MG63 (cell line): ENCODE measurements around the gene TANGO2. TPM values are rescaled to one million over a fixed set of nuclear protein-coding genes. Genes with fewer than 3 reads are reported as not detected.
A peak's percentile ranks its signal among the peaks of the same experiment; 100 is the strongest.

Experiments
- DNase-seq: peaks from one replicate; pipeline ENCODE4 v3.0.0-alpha.2; 2020
- H3K27me3 ChIP-seq: fragments of 250-450 bp; sonication (Bioruptor Pico); 2 replicates; pipeline ENCODE4 v1.5.1; 2020; ENCODE audit warnings: mild to moderate bottlenecking, moderate library complexity
- H3K36me3 ChIP-seq: fragments of 250-450 bp; sonication (Bioruptor Pico); 2 replicates; pipeline ENCODE4 v1.5.1; 2020; ENCODE audit warnings: mild to moderate bottlenecking, moderate library complexity
- H3K4me3 ChIP-seq: fragments of 250-450 bp; sonication (Bioruptor Pico); 2 replicates; pipeline ENCODE4 v1.5.1; 2020; ENCODE audit warnings: mild to moderate bottlenecking, moderate library complexity
- H3K9me3 ChIP-seq: fragments of 250-450 bp; sonication (Bioruptor Pico); 2 replicates; pipeline ENCODE4 v1.5.1; 2020; ENCODE audit warnings: mild to moderate bottlenecking, moderate library complexity
- total RNA-seq: library from RNA; depleted of rRNA; stranded (reverse); fragments of >200 nt; shearing (Covaris generic); gene quantifications from 2 replicates; pipeline ENCODE4 v1.2.3, GENCODE V29; 2014; ENCODE audit warnings: low replicate concordance; rRNA removed

Gene TANGO2
- total RNA-seq: 21.0 and 54.2 TPM in 2 replicates

GRCh38 chr22:20020533-20021195 lies at the start of gene TANGO2:
Gene TANGO2 (plus strand): TSS chr22:20021110. CDS start chr22:20036799, 15,689 bp downstream.
- Histone ChIP-seq H3K27me3 (peaks cover 7% of the 10 kb centered on the region), H3K4me3 (peak within 1 kb of the TSS; percentile 80), H3K36me3 (peaks cover 5% of the 10 kb centered on the region; the same call in 1 of the 2 replicates), H3K9me3 (no peaks in the 10 kb centered on the region)
- DNase-seq: peak; percentile 91

GRCh38 chr22:19971276-19972124 lies 49.4 kb upstream of the TANGO2 start:
- no peaks in the 10 kb centered on the region for H3K9me3 ChIP-seq
- no peak overlapping the region for H3K4me3 ChIP-seq
- no peak for DNase-seq
- no peaks in the 10 kb centered on the region for H3K27me3 ChIP-seq
- peaks cover 4% of the 10 kb centered on the region; the same call in 1 of the 2 replicates for H3K36me3 ChIP-seq

DNA sequence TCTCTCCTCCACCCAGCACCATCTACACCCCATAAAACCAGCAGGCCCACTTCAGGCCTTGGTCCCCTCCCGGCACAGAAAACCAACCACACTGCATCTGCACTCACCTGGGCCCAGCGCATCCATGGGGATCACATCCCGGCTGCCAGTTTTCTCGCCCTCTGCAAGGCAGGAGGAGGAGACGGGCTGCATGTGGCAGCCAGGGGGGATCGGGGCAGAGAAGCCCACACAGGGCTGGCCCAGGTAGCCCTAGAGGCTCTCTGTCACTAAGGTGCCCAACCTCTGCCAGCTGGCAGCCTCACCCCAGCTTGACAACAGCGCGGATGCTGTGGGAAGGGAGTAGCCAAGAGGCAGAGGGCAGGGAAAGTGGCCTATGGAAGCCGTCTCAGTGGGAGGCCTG lies 48.7 kb upstream of the TANGO2 start:
- Histone ChIP-seq H3K27me3 (no peaks in the 10 kb centered on the region), H3K4me3 (no peak overlapping the region), H3K9me3 (no peaks in the 10 kb centered on the region), H3K36me3 (peaks cover 4% of the 10 kb centered on the region; the same call in 1 of the 2 replicates)
- no peak for DNase-seq

- Histone ChIP-seq H3K27me3 (no peaks in the 10 kb centered on the region), H3K4me3 (no peak overlapping the region), H3K9me3 (no peaks in the 10 kb centered on the region), H3K36me3 (no peaks in the 10 kb centered on the region; the same call in 1 of the 2 replicates)
- DNase-seq: no peak
Measured at GRCh38 chr22:19972652-19973550, 48.0 kb upstream of the TANGO2 start.

DNA sequence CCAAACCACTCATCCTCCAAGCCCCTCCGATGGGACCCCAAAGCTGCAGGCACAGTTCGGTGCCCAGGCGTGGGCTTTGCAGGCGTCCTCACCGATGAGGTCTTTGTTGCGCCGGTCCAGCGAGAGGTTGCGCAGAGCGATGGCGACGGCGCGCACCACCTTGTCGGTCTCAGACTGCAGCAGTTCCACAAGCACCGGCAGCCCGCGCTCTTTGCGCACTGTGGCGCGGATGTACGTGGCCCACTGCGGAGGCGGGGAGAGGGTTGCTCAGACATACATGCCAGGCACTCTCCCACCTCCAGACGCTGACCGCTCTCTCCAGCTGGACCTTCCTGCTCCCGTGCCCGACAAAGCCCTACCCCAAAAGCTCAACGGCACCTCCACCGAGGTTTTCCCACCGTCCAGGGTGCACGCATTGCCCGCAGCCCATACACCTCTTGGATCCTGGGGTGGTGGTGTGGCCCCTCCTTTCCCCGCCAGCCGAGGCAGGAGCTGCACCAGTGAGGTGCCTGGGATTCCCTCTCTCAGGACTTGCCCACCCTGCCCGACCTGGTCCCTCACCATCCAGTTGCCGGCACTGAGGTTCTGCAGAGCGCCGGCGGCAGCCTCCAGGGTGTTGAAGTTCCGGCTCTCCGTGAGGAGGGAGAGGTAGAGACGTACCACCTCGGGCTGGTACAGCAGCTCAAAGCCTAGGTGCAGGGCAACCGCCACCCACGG lies 47.2 kb upstream of the TANGO2 start:
- DNase-seq: no peak
- Histone ChIP-seq H3K36me3 (no peaks in the 10 kb centered on the region; the same call in 1 of the 2 replicates), H3K9me3 (no peaks in the 10 kb centered on the region)

GRCh38 chr22:19974268-19974861 lies 46.5 kb upstream of the TANGO2 start:
- no peaks in the 10 kb centered on the region for H3K27me3 ChIP-seq
- H3K36me3 ChIP-seq: no peaks in the 10 kb centered on the region; the same call in 1 of the 2 replicates
- peak; percentile 47 for DNase-seq
- H3K9me3 ChIP-seq: no peaks in the 10 kb centered on the region
- H3K4me3 ChIP-seq: no peak overlapping the region

More for the DNA sequence above, 47.2 kb upstream of the TANGO2 start:
- H3K27me3 ChIP-seq: no peaks in the 10 kb centered on the region
- H3K4me3 ChIP-seq: no peak overlapping the region

GRCh38 chr22:19974935-19975706 lies 45.8 kb upstream of the TANGO2 start:
- Histone ChIP-seq H3K36me3 (no peaks in the 10 kb centered on the region), H3K27me3 (no peaks in the 10 kb centered on the region), H3K4me3 (no peak overlapping the region), H3K9me3 (no peaks in the 10 kb centered on the region)
- peak; percentile 28 for DNase-seq

DNA sequence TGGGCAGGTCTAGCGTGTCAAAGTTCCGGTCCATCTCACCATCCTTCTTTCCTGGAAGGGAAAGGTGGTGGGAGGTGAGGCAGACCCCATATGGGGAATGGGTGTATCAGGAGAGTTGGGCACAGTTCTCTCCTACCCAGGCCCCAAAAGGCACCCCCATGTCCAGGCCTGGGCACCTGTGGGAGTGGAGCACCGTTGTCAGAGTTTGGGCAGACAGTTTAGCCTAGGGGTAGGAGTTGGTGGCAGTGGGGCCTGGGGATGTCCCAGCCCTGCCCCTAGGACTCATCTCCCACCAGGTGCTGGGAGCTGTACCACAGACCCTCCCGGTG lies 45.2 kb upstream of the TANGO2 start:
- Histone ChIP-seq H3K27me3 (no peaks in the 10 kb centered on the region), H3K9me3 (no peaks in the 10 kb centered on the region), H3K36me3 (no peaks in the 10 kb centered on the region), H3K4me3 (no peak overlapping the region)
- DNase-seq: no peak

DNA sequence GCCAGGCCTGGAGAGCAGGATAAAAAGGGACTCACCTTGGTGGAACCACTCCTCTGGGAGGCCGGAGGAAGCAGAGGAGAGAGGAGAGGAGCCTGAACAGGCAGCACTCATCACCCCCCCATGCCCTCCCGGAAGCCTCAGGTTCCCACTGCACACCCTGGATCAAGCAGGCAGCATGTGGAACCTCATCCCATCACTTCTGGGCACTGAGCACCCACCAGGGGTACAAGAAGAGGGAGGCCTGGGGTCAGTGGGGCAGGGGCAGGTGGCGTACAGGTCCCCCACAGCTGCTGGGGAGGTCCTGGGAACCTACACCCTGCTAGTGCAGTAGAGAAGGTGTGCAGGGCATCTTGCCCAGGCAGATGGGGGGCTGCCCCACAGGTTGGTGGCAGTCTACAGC lies 44.2 kb upstream of the TANGO2 start:
- Histone ChIP-seq H3K27me3 (no peaks in the 10 kb centered on the region), H3K36me3 (no peaks in the 10 kb centered on the region), H3K4me3 (no peak overlapping the region), H3K9me3 (no peaks in the 10 kb centered on the region)
- DNase-seq: no peak

- Histone ChIP-seq H3K4me3 (no peak overlapping the region), H3K36me3 (no peaks in the 10 kb centered on the region)
- DNase-seq: no peak
Measured at GRCh38 chr22:19977296-19978243, 43.3 kb upstream of the TANGO2 start.

GRCh38 chr22:19978748-19979147 lies 42.2 kb upstream of the TANGO2 start:
- Histone ChIP-seq H3K36me3 (no peaks in the 10 kb centered on the region), H3K4me3 (no peak overlapping the region), H3K9me3 (no peaks in the 10 kb centered on the region), H3K27me3 (no peaks in the 10 kb centered on the region)
- DNase-seq: no peak

More at GRCh38 chr22:19977296-19978243, 43.3 kb upstream of the TANGO2 start:
- Histone ChIP-seq H3K9me3 (no peaks in the 10 kb centered on the region), H3K27me3 (no peaks in the 10 kb centered on the region)

DNA sequence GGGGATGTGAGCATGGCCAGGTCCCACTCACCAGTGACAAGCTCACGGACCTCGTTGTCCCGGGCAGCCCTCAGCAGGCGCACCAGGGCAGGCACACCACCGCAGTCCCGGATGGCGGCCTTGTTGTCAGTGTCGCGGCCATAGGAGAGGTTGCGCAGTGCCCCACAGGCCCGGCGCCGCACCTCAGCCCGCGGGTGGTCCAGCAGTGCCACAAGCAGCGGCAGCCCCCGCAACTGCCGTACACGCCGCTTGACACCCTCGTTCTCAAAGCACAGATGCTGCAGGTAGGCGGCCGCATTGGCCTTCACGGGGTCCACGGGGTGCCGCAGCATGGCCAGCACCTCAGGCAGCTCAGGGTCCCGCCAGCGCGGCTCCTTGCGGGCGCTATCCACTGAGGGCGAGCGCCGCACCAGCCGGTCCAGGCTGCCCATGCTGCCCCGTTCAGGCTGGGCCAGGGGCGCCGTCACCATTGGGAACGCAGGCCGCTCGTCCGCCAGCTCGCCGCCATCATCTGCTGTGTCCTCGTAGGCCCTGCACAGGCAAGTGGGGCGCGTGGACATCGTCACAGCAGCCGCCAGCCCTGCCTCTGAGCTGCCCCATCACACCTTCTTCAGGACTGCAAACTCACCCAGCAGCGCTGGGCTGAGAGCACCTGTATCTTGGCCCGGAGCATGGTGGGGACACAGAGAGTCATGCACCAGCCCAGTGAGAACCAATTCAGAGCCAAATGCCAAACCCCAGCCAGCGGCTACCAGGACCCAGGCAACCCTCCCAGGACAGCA lies 41.0 kb upstream of the TANGO2 start:
- Histone ChIP-seq H3K27me3 (no peaks in the 10 kb centered on the region), H3K4me3 (no peak overlapping the region), H3K9me3 (no peaks in the 10 kb centered on the region), H3K36me3 (no peaks in the 10 kb centered on the region)
- DNase-seq: no peak

DNA sequence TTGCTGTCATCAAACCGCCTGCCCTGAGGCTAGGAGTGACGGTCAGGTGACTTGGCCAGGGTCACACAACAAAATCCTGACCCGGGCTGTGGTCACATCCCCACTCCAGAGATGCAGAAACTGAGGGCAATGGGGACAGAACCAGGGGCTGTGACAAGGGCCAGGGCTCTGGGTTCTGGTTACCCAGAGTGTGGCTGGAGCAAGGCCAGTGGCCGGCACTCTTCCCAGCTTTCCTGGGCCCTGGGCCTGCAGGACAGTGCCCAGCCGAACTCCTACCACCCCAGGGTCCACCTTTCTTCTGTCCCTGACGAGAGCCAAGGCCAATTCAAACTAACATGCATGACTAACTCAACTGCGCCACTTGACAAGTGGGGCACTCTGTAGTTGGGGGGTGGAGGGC lies 40.1 kb upstream of the TANGO2 start:
- Histone ChIP-seq H3K36me3 (no peaks in the 10 kb centered on the region), H3K27me3 (no peaks in the 10 kb centered on the region), H3K4me3 (no peak overlapping the region), H3K9me3 (no peaks in the 10 kb centered on the region)
- no peak for DNase-seq
